K562 (cell line): ENCODE results near the gene GCA. TPM values are rescaled to one million over a fixed set of nuclear protein-coding genes. Genes with fewer than 3 reads are reported as not detected.
A peak's percentile ranks its signal among the peaks of the same experiment; 100 is the strongest.

Experiments used
- ATAC-seq: fragments of 200-7000 bp; cut with Tn5 transposase; 3 replicates; pipeline ENCODE4 v1.9.1; 2020; ENCODE audit warnings: moderate library complexity
- BruUV-seq: library from RNA; stranded (reverse); fragments of 400-500 nt; replicated peaks from 2 replicates; lab custom pipeline; 2021; lab: Mats Ljungman, UMichigan
- CTCF ChIA-PET: fragments of 300-600 bp; formaldehyde crosslinking; extraction: SDS; loops from one replicate; lab custom pipeline; 2021; ENCODE audit warnings: low intra/inter-chr PET ratio; lab: Yijun Ruan, JAX
- POLR2A ChIA-PET: fragments of 300-600, 350-650 bp; sonication (Branson Sonifier 250); formaldehyde crosslinking; extraction: SDS; loops from one replicate; lab custom pipeline; 2021; ENCODE audit warnings: antibody characterized with exemption, inconsistent platforms; lab: Yijun Ruan, JAX
- DNase-seq, 4 experiments: peaks; one replicate each; pipeline versions ENCODE4 v3.0.0 to v3.0.0-alpha.2; 2011 to 2018; ENCODE audit warnings: low spot score in 3 of 4, mixed read lengths in 3 of 4; ENCODE audit errors: extremely low read depth in 1 of 4
- FAIRE-seq: peaks from 2 replicates; lab custom pipeline; 2011; peaks lifted over from hg19 to GRCh38; lab: Jason Lieb, UNC
- H2AFZ ChIP-seq: 2 replicates; pipeline ENCODE4 v1.6.0; 2011; ENCODE audit warnings: low read depth, low read length, control low read depth, inconsistent platforms
- H3K27ac ChIP-seq: fragments of 200-600 bp; 3 replicates; pipeline ENCODE4 v1.8.0; 2011; ENCODE audit warnings: low read depth, mild to moderate bottlenecking, control low read depth, inconsistent platforms, low read length, moderate library complexity, mixed read lengths; ENCODE audit errors: extremely low read depth
- H3K27me3 ChIP-seq, 2 experiments: fragments of 300-600 bp in 1 of 2; 2 replicates in 1 of 2; 3 replicates in 1 of 2; pipeline versions ENCODE4 v1.6.0 to v1.8.0; 2011; ENCODE audit warnings: inconsistent platforms in 2 of 2, low read length in 2 of 2, mild to moderate bottlenecking in 1 of 2, mixed read lengths in 1 of 2, moderate library complexity in 1 of 2; ENCODE audit not compliant: control insufficient read depth in 2 of 2, insufficient read depth in 2 of 2
- H3K36me3 ChIP-seq: fragments of 300-600 bp; 3 replicates; pipeline ENCODE4 v1.8.0; 2011; ENCODE audit warnings: mild to moderate bottlenecking, low read length, inconsistent platforms; ENCODE audit not compliant: control insufficient read depth, insufficient read depth
- H3K4me1 ChIP-seq, 2 experiments: fragments of 200-600 bp in 1 of 2; replicated peaks in 1 of 2; 2 replicates in 1 of 2; 3 replicates in 1 of 2; pipeline versions ENCODE4 v1.5.1 to v1.8.0; 2011; ENCODE audit warnings: inconsistent platforms in 2 of 2, low read length in 2 of 2, mild to moderate bottlenecking in 1 of 2, mixed read lengths in 1 of 2, moderate library complexity in 1 of 2; ENCODE audit not compliant: control insufficient read depth in 2 of 2, insufficient read depth in 2 of 2
- H3K4me2 ChIP-seq: 2 replicates; pipeline ENCODE4 v1.6.1; 2011; ENCODE audit warnings: low read length, control low read depth, inconsistent platforms, mixed read lengths; ENCODE audit not compliant: insufficient read depth
- H3K4me3 ChIP-seq: fragments of 200-600 bp; sonication (generic), shearing (Covaris generic); 2 replicates; pipeline ENCODE4 v1.5.1; 2016; ENCODE audit warnings: control low read depth, inconsistent platforms
- H3K79me2 ChIP-seq: fragments of 200-600 bp; 3 replicates; pipeline ENCODE4 v1.8.0; 2011; ENCODE audit warnings: low read length, inconsistent platforms; ENCODE audit not compliant: control insufficient read depth, insufficient read depth
- H3K9ac ChIP-seq, 2 experiments: 2 replicates each; pipeline versions ENCODE4 v1.6.0 to v1.6.1; 2011; ENCODE audit warnings: low read depth in 2 of 2, low read length in 2 of 2, control low read depth in 1 of 2, inconsistent platforms in 1 of 2, mild to moderate bottlenecking in 1 of 2, mixed read lengths in 1 of 2; ENCODE audit not compliant: insufficient read depth in 1 of 2
- H3K9me1 ChIP-seq: one replicate; pipeline ENCODE4 v1.6.0; 2011; ENCODE audit warnings: inconsistent platforms, mild to moderate bottlenecking, low read length, moderate library complexity; ENCODE audit not compliant: control insufficient read depth, insufficient read depth
- H3K9me3 ChIP-seq: replicated peaks from 2 replicates; pipeline ENCODE4 v1.5.1; 2011; ENCODE audit warnings: low read depth, low read length, inconsistent platforms; ENCODE audit not compliant: control insufficient read depth, insufficient read depth
- H4K20me1 ChIP-seq: replicated peaks from 2 replicates; pipeline ENCODE4 v1.6.1; 2011; ENCODE audit warnings: low read length, inconsistent platforms, mixed read lengths; ENCODE audit not compliant: control insufficient read depth, insufficient read depth
- ETV6 ChIP-seq, 3 experiments: fragments of 150-350 bp in 1 of 3; sonication (generic) in 1 of 3; formaldehyde crosslinking in 1 of 3; IDR thresholded peaks; 2 replicates each; pipeline versions ENCODE4 v1.6.1 to v1.8.0; 2014 to 2022; ENCODE audit warnings: borderline replicate concordance in 2 of 3, low read depth in 2 of 3, antibody characterized with exemption in 1 of 3, low read length in 1 of 3, mild to moderate bottlenecking in 1 of 3, missing genetic modification reagents in 1 of 3
- RBM14 ChIP-seq: fragments of 200-400 bp; formaldehyde crosslinking; IDR thresholded peaks from 2 replicates; pipeline ENCODE4 v1.6.1; 2018; ENCODE audit warnings: low read depth, mild to moderate bottlenecking, low read length, moderate library complexity, borderline replicate concordance; ENCODE audit not compliant: insufficient read depth
- SMAD1 ChIP-seq: fragments of 150-350 bp; IDR thresholded peaks from 2 replicates; pipeline ENCODE4 v1.6.1; 2014; ENCODE audit warnings: low read length, low read depth; ENCODE audit not compliant: partially characterized antibody
- ZNF778 ChIP-seq: fragments of 450-650 bp; formaldehyde crosslinking; IDR thresholded peaks from 2 replicates; pipeline ENCODE4 v1.4.0; 2020; ENCODE audit warnings: mild to moderate bottlenecking, moderate library complexity
- WGBS: fragments of 100-300 bp; shearing (Covaris generic); methylation state at CpG from one replicate; pipeline ENCODE4 v1.1.6; 2016; ENCODE audit warnings: low coverage, mixed read lengths; ENCODE audit not compliant: insufficient coverage; ENCODE audit errors: missing lambda C conversion rate; 5-methylcytosine and 5-hydroxymethylcytosine counted together
- in situ Hi-C: fragments of 300-500 bp; cut with MboI; formaldehyde crosslinking; loops from 4 replicates; pipeline ENCODE4 v1.15.0; 2018; ENCODE audit warnings: inconsistent platforms, mixed read lengths
- intact Hi-C: fragments of 100-400 bp; cut with micrococcal nuclease; formaldehyde crosslinking; loops from 2 replicates; pipeline ENCODE4 v1.14.2; 2022
- polyA plus RNA-seq, 8 experiments: library from polyadenylated mRNA; depleted of rRNA in 4 of 8; stranded (reverse) in 5 of 8; unstranded in 3 of 8; fragments of >200 nt; fragmentation: Nextera tagmentation in 2 of 8; fragmentation: Illumina TruSeq in 1 of 8; extraction: Ambion mirVana in 2 of 8; extraction: Trizol in 1 of 8; gene quantifications; 2 replicates each; pipeline versions ENCODE4 v1.2.1 to v1.2.3, GENCODE V29; 2011 to 2014; ENCODE audit warnings: inconsistent platforms in 1 of 8, missing spikeins in 1 of 8
- total RNA-seq, 7 experiments: library from RNA; depleted of rRNA in 6 of 7; stranded (reverse); fragments of >200 nt in 6 of 7; fragmentation: Illumina TruSeq in 2 of 7; extraction: Trizol in 2 of 7; gene quantifications; 2 replicates each; pipeline versions ENCODE4 v1.2.1 to v1.2.3, GENCODE V29; 2011 to 2021; ENCODE audit warnings: low replicate concordance in 1 of 7
- TF ChIP-seq, protein P1 (sequence below): fragments of 250-450 bp; sonication (Bioruptor Pico); IDR thresholded peaks from 2 replicates; pipeline ENCODE4 v1.5.0; 2022; ENCODE audit warnings: mild to moderate bottlenecking
- TF ChIP-seq, protein P2 (sequence below): sonication (generic); formaldehyde crosslinking; IDR thresholded peaks from 2 replicates; pipeline ENCODE4 v1.8.0; 2022; ENCODE audit warnings: mild to moderate bottlenecking, missing genetic modification reagents, borderline replicate concordance
- TF ChIP-seq, protein P3 (sequence below), 3 experiments: fragments of 200-800 bp in 1 of 3; fragments of 250-450 bp in 1 of 3; fragments of 450-650 bp in 1 of 3; sonication (Bioruptor Pico) in 1 of 3; sonication (Bioruptor generic) in 1 of 3; formaldehyde crosslinking in 1 of 3; IDR thresholded peaks; 2 replicates each; pipeline versions ENCODE4 v1.6.1 to v1.8.0; 2016 to 2022; ENCODE audit warnings: mild to moderate bottlenecking in 2 of 3, missing genetic modification characterization in 2 of 3, missing compliant biosample characterization in 1 of 3, moderate library complexity in 1 of 3

The GCA gene
- total and polyA plus RNA-seq, 9 of the 15 experiments (the other 6 are each of a cell fraction or from before 2014, with no cell fraction given): 0.24 to 0.79 (median 0.41) TPM; not detected in 1

DNA sequence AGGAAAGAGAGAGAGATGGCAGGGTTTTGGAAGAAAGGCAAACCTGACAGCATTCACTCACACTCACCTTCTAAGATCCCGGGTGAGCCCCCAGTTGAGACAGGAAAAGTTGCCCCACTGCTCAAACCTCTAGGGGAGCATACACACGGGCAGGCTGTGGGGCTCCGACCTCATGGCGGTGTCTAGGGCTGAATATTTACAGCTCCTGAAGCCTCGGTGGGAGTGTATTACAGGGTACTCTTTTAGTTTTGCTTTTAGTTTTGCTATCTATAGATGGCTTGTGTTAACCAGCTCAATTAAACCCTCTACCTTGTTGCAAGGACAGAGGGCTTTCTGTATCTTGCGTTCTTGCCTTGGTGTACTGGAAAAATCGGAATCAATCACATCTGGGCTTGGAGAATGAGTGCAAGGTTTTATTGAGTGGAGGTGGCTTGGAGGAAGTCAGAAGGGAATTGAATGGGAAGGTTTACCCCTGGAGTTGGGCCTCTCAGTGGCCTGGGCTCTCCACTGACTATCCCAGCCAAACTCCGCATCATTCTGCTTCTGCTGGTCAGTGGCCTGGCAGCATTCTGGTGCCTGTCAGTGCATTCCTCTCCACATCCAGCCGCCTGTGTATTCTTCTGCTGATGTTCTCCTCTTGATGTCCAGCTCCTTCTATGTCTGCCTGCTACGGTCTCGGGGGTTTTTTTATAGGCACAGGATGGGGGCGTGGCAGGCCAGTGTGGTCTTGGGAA, 15.3 kb upstream of the GCA start:
- CTCF ChIA-PET: no interaction called here
- no peak for ATAC-seq
- H2AFZ ChIP-seq: no peak overlapping the region

More for the DNA sequence above, 15.3 kb upstream of the GCA start:
- H3K4me3 ChIP-seq: no peak overlapping the region
- FAIRE-seq: no peak
- no peaks in the 10 kb centered on the region for H3K4me1 ChIP-seq
- no peak overlapping the region for H3K9ac ChIP-seq
- no peak for TF ChIP-seq ZNF778 (CRISPR knock-in tag)
- no peak for TF ChIP-seq RBM14
- TF ChIP-seq SMAD1: no peak
- TF ChIP-seq, protein P1, sequence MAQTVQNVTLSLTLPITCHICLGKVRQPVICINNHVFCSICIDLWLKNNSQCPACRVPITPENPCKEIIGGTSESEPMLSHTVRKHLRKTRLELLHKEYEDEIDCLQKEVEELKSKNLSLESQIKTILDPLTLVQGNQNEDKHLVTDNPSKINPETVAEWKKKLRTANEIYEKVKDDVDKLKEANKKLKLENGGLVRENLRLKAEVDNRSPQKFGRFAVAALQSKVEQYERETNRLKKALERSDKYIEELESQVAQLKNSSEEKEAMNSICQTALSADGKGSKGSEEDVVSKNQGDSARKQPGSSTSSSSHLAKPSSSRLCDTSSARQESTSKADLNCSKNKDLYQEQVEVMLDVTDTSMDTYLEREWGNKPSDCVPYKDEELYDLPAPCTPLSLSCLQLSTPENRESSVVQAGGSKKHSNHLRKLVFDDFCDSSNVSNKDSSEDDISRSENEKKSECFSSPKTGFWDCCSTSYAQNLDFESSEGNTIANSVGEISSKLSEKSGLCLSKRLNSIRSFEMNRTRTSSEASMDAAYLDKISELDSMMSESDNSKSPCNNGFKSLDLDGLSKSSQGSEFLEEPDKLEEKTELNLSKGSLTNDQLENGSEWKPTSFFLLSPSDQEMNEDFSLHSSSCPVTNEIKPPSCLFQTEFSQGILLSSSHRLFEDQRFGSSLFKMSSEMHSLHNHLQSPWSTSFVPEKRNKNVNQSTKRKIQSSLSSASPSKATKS: no peak
- no peak for TF ChIP-seq ETV6 (IDR thresholded peaks at IDR 0.05; ENCODE audit: borderline replicate concordance in 1 of 2, low read depth in 2 of 2, low read length in 1 of 2)
- TF ChIP-seq ETV6 (CRISPR knock-in tag; IDR thresholded peaks at IDR 0.05; ENCODE audit: borderline replicate concordance): no peak
- TF ChIP-seq, protein P2, sequence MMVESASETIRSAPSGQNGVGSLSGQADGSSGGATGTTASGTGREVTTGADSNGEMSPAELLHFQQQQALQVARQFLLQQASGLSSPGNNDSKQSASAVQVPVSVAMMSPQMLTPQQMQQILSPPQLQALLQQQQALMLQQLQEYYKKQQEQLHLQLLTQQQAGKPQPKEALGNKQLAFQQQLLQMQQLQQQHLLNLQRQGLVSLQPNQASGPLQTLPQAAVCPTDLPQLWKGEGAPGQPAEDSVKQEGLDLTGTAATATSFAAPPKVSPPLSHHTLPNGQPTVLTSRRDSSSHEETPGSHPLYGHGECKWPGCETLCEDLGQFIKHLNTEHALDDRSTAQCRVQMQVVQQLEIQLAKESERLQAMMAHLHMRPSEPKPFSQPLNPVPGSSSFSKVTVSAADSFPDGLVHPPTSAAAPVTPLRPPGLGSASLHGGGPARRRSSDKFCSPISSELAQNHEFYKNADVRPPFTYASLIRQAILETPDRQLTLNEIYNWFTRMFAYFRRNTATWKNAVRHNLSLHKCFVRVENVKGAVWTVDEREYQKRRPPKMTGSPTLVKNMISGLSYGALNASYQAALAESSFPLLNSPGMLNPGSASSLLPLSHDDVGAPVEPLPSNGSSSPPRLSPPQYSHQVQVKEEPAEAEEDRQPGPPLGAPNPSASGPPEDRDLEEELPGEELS (CRISPR knock-in tag): no peak
- TF ChIP-seq, protein P3, sequence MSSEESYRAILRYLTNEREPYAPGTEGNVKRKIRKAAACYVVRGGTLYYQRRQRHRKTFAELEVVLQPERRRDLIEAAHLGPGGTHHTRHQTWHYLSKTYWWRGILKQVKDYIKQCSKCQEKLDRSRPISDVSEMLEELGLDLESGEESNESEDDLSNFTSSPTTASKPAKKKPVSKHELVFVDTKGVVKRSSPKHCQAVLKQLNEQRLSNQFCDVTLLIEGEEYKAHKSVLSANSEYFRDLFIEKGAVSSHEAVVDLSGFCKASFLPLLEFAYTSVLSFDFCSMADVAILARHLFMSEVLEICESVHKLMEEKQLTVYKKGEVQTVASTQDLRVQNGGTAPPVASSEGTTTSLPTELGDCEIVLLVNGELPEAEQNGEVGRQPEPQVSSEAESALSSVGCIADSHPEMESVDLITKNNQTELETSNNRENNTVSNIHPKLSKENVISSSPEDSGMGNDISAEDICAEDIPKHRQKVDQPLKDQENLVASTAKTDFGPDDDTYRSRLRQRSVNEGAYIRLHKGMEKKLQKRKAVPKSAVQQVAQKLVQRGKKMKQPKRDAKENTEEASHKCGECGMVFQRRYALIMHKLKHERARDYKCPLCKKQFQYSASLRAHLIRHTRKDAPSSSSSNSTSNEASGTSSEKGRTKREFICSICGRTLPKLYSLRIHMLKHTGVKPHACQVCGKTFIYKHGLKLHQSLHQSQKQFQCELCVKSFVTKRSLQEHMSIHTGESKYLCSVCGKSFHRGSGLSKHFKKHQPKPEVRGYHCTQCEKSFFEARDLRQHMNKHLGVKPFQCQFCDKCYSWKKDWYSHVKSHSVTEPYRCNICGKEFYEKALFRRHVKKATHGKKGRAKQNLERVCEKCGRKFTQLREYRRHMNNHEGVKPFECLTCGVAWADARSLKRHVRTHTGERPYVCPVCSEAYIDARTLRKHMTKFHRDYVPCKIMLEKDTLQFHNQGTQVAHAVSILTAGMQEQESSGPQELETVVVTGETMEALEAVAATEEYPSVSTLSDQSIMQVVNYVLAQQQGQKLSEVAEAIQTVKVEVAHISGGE (CRISPR knock-in tag; IDR thresholded peaks at IDR 0.05): peak in 1 of 3 experiments; percentile 78; a peak in 2 of 6 replicates
- TF ChIP-seq, all 486 proteins: peak for 1
- no peak overlapping the region for H3K4me2 ChIP-seq
- H3K27ac ChIP-seq: no peak overlapping the region
- POLR2A ChIA-PET: no interaction called here
- no TSS peak for BruUV-seq
- no peaks in the 10 kb centered on the region for H4K20me1 ChIP-seq
- intact Hi-C loops: no loop called here
- no peaks in the 10 kb centered on the region for H3K9me1 ChIP-seq
- 2% methylated on average over 12 of the region's 12 CpGs for WGBS
- H3K79me2 ChIP-seq: no peaks in the 10 kb centered on the region
- H3K27me3 ChIP-seq: no peaks in the 10 kb centered on the region
- H3K36me3 ChIP-seq: no peaks in the 10 kb centered on the region
- in situ Hi-C loops: no loop called here
- H3K9me3 ChIP-seq: 0 out of 2 replicates have a peak, but pooled peaks cover 2% of the 10 kb centered on the region
- DNase-seq: no peak
